GM12878 (cell line): ENCODE results near the gene NYAP1. TPM values are rescaled to one million over a fixed set of nuclear protein-coding genes. Genes with fewer than 3 reads are reported as not detected.

ENCODE experiments used
- ATAC-seq: fragments of 200-7000 bp; cut with Tn5 transposase; 3 replicates; pipeline ENCODE4 v1.9.1; 2020; ENCODE audit warnings: mild to moderate bottlenecking, moderate library complexity
- BruUV-seq: library from RNA; stranded (reverse); fragments of 400-500 nt; replicated peaks from 2 replicates; lab custom pipeline; 2021; lab: Mats Ljungman, UMichigan
- CTCF ChIA-PET: fragments of 300-600 bp; sonication (Branson Sonifier 250); formaldehyde crosslinking; extraction: SDS; loops from one replicate; lab custom pipeline; 2021; ENCODE audit warnings: inconsistent platforms; lab: Yijun Ruan, JAX
- POLR2A ChIA-PET: fragments of 350-600 bp; formaldehyde crosslinking; extraction: SDS; loops from one replicate; lab custom pipeline; 2021; ENCODE audit warnings: inconsistent platforms; lab: Charles Lee
- RAD21 ChIA-PET: fragments of 300-600 bp; sonication (Branson Sonifier 250); formaldehyde crosslinking; loops from one replicate; lab custom pipeline; 2023; ENCODE audit warnings: antibody characterized with exemption; ENCODE audit not compliant: unreplicated experiment; lab: Charles Lee
- SMC1A ChIA-PET: fragments of 300-600 bp; sonication (Branson Sonifier 250); formaldehyde crosslinking; loops from one replicate; lab custom pipeline; 2023; ENCODE audit not compliant: unreplicated experiment, uncharacterized antibody; lab: Charles Lee
- DNase-seq: peaks from one replicate; pipeline ENCODE4 v3.0.0-alpha.2; 2011; ENCODE audit warnings: low read depth, low spot score
- FAIRE-seq: peaks from 3 replicates; lab custom pipeline; 2011; peaks lifted over from hg19 to GRCh38; lab: Jason Lieb, UNC
- H2AFZ ChIP-seq: 2 replicates; pipeline ENCODE4 v1.6.0; 2011; ENCODE audit warnings: low read depth, low read length, control low read depth; ENCODE audit not compliant: control insufficient read depth
- H3K27ac ChIP-seq: 2 replicates; pipeline ENCODE4 v1.5.1; 2011; ENCODE audit warnings: control low read depth; ENCODE audit not compliant: control insufficient read depth, insufficient read depth
- H3K27me3 ChIP-seq, 2 experiments: replicated peaks in 1 of 2; 2 replicates each; pipeline versions ENCODE4 v1.6.0 to v1.6.1; 2011; ENCODE audit warnings: low read length in 1 of 2; ENCODE audit not compliant: control insufficient read depth in 2 of 2, insufficient read depth in 2 of 2
- H3K36me3 ChIP-seq, 2 experiments: 2 replicates each; pipeline ENCODE4 v1.5.1; 2011; ENCODE audit warnings: low read length in 1 of 2; ENCODE audit not compliant: control insufficient read depth in 2 of 2, insufficient read depth in 2 of 2
- H3K4me1 ChIP-seq: 2 replicates; pipeline ENCODE4 v1.6.1; 2011; ENCODE audit warnings: mild to moderate bottlenecking, low read length, moderate library complexity, mixed read lengths; ENCODE audit not compliant: control insufficient read depth, insufficient read depth
- H3K4me2 ChIP-seq: 2 replicates; pipeline ENCODE4 v1.6.0; 2011; ENCODE audit warnings: control low read depth; ENCODE audit not compliant: control insufficient read depth, insufficient read depth
- H3K4me3 ChIP-seq: fragments of 200-600 bp; sonication (generic); 2 replicates; pipeline ENCODE4 v1.5.1; 2016
- H3K79me2 ChIP-seq: 2 replicates; pipeline ENCODE4 v1.6.0; 2011; ENCODE audit warnings: low read length; ENCODE audit not compliant: control insufficient read depth, insufficient read depth
- H3K9ac ChIP-seq: 2 replicates; pipeline ENCODE4 v1.8.0; 2011; ENCODE audit warnings: low read length, control low read depth, mixed read lengths; ENCODE audit not compliant: control insufficient read depth, insufficient read depth
- H3K9me3 ChIP-seq: replicated peaks from 3 replicates; pipeline ENCODE4 v1.5.1; 2011; ENCODE audit warnings: mild to moderate bottlenecking, low read length; ENCODE audit not compliant: control insufficient read depth, insufficient read depth
- H4K20me1 ChIP-seq: 2 replicates; pipeline ENCODE4 v1.6.0; 2011; ENCODE audit not compliant: control insufficient read depth, insufficient read depth
- BACH1 ChIP-seq: fragments of 450-650 bp; IDR thresholded peaks from 2 replicates; pipeline ENCODE4 v1.6.1; 2017; ENCODE audit warnings: mild to moderate bottlenecking, borderline replicate concordance
- CBFB ChIP-seq: IDR thresholded peaks from 2 replicates; pipeline ENCODE4 v1.6.1; 2016; ENCODE audit warnings: antibody characterized with exemption, low read depth
- CBX3 ChIP-seq: fragments of 200-600 bp; sonication (generic); IDR thresholded peaks from 2 replicates; pipeline ENCODE4 v1.6.1; 2016; ENCODE audit warnings: low read depth, borderline replicate concordance
- CREB1 ChIP-seq: IDR thresholded peaks from 2 replicates; pipeline ENCODE4 v1.6.1; 2012; ENCODE audit warnings: low read depth, mild to moderate bottlenecking, inconsistent platforms
- IKZF2 ChIP-seq, 2 experiments: fragments of 450-650 bp; IDR thresholded peaks; 2 replicates each; pipeline ENCODE4 v1.6.1; 2017; ENCODE audit warnings: mild to moderate bottlenecking in 2 of 2, moderate library complexity in 2 of 2
- LARP7 ChIP-seq: fragments of 450-650 bp; IDR thresholded peaks from 2 replicates; pipeline ENCODE4 v1.6.1; 2017; ENCODE audit warnings: mild to moderate bottlenecking
- MTA2 ChIP-seq: fragments of 450-650 bp; IDR thresholded peaks from 2 replicates; pipeline ENCODE4 v1.6.1; 2016; ENCODE audit warnings: low read depth, mild to moderate bottlenecking, moderate library complexity
- NBN ChIP-seq: fragments of 450-650 bp; IDR thresholded peaks from 2 replicates; pipeline ENCODE4 v1.6.1; 2016
- NFIC ChIP-seq: IDR thresholded peaks from 2 replicates; pipeline ENCODE4 v1.6.1; 2012; ENCODE audit warnings: low read depth, mild to moderate bottlenecking, inconsistent platforms, low read length, moderate library complexity
- PAX5 ChIP-seq: IDR thresholded peaks from 2 replicates; pipeline ENCODE4 v1.6.1; 2011; ENCODE audit warnings: low read depth, low read length, borderline replicate concordance
- POLR2AphosphoS5 ChIP-seq: IDR thresholded peaks from 2 replicates; pipeline ENCODE4 v1.6.1; 2011; ENCODE audit warnings: mild to moderate bottlenecking, low read length, inconsistent platforms
- POU2F2 ChIP-seq: IDR thresholded peaks from 3 replicates; pipeline ENCODE4 v1.6.1; 2011; ENCODE audit warnings: low read depth, mild to moderate bottlenecking, low read length, borderline replicate concordance
- RBBP5 ChIP-seq: fragments of 200-600 bp; sonication (generic); conservative IDR thresholded peaks from 2 replicates; pipeline ENCODE4 v1.6.1; 2016
- RCOR1 ChIP-seq: conservative IDR thresholded peaks from 2 replicates; pipeline ENCODE4 v1.6.1; 2012; ENCODE audit warnings: low read depth, low read length, improper control_type of control experiment
- SREBF1 ChIP-seq: IDR thresholded peaks from 2 replicates; pipeline ENCODE4 v1.6.1; 2012; ENCODE audit warnings: mild to moderate bottlenecking, low read length
- YY1 ChIP-seq: IDR thresholded peaks from 2 replicates; pipeline ENCODE4 v1.6.1; 2011; ENCODE audit warnings: low read depth, mild to moderate bottlenecking, low read length
- WGBS: methylation state at CpG from one replicate; pipeline ENCODE4 v1.1.6; 2016; ENCODE audit warnings: low lambda C conversion rate; ENCODE audit not compliant: insufficient replicate concordance, insufficient coverage; ENCODE audit errors: missing lambda C conversion rate; 5-methylcytosine and 5-hydroxymethylcytosine counted together
- in situ Hi-C: fragments of 300-500 bp; cut with MboI; formaldehyde crosslinking; loops from 9 replicates; pipeline ENCODE4 v1.14.3; 2018; ENCODE audit warnings: mixed read lengths
- intact Hi-C: fragments of 100-400 bp; cut with micrococcal nuclease; formaldehyde crosslinking; loops from one replicate; pipeline ENCODE4 v1.14.2; 2022; ENCODE audit not compliant: unreplicated experiment
- polyA plus RNA-seq, 11 experiments: library from polyadenylated mRNA; depleted of rRNA in 4 of 11; unstranded in 6 of 11; stranded (reverse) in 5 of 11; fragments of >200 nt; fragmentation: Nextera tagmentation in 4 of 11; fragmentation: Illumina TruSeq in 1 of 11; extraction: Ambion mirVana in 4 of 11; extraction: Trizol in 1 of 11; gene quantifications; 1 replicate in 1 of 11; 2 replicates in 10 of 11; pipeline versions ENCODE4 v1.2.1 to v1.2.3, GENCODE V29; 2011 to 2016; ENCODE audit warnings: inconsistent platforms in 2 of 11, missing spikeins in 2 of 11, low read depth in 1 of 11
- total RNA-seq, 4 experiments: library from RNA; depleted of rRNA in 3 of 4; stranded (reverse); fragments of >200 nt in 3 of 4; fragmentation: Illumina TruSeq in 1 of 4; extraction: Trizol in 1 of 4; gene quantifications; 2 replicates each; pipeline versions ENCODE4 v1.2.1 to v1.2.3, GENCODE V29; 2013 to 2021
- TF ChIP-seq, protein P1 (sequence below): fragments of 450-650 bp; conservative IDR thresholded peaks from 2 replicates; pipeline ENCODE4 v1.6.1; 2017; ENCODE audit warnings: mild to moderate bottlenecking, moderate library complexity
- TF ChIP-seq, protein P2 (sequence below): fragments of 450-650 bp; IDR thresholded peaks from 2 replicates; pipeline ENCODE4 v1.6.1; 2017; ENCODE audit warnings: low read depth, mild to moderate bottlenecking, moderate library complexity

NYAP1 gene
- total and polyA plus RNA-seq, 10 of the 15 experiments (the other 5 are each of a cell fraction or from before 2014, with no cell fraction given) = 0.04 to 0.28 (median 0.11) TPM; not detected in 6

DNA sequence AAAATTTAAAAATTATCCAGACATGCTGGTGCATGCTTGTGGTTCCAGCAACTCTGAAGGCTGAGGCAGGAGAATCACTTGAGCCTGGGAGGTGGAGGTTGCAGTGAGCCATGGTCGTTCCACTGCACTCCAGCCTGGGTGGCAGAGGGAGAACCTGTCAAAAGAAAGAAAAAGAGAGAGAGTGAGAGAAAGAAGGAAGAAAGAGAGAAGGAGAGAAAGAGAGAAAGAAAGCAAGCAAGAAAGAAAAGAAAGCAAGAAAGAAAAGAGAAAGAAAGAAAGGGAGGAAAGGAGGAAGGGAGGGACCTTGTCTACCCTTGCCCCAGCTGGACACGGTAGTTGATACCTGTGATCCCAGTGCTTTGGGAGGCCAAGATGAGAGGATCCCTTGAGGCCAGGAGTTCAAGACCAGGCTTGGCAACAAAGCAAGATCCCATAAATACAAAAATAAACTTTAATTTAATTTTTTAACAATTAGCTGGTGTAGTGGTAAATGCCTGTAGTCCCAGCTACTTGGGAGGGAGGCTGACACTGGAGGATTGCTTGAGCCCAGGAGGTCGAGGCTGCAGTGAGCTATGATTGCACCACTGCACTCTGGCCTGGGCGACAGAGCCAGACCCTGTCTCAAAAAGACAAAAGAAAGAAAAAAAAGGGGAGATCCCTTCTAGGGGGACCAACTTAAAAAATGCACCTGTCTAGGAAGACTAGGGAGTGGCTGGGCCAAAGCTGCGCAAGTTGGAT, 9.2 kb downstream of the NYAP1 start:
- ChIA-PET POLR2A (no interaction called here), SMC1A (interaction anchor here (1.1 to 2.8 kb wide), 3 partner anchors 10 to 69 kb away, joined by 3 to 14 read pairs (median 4); no protein-coding TSS in a partner anchor), CTCF (interaction anchor here (1.0 to 3.2 kb wide), 4 partner anchors 10 to 66 kb away, joined by 3 to 15 read pairs (median 8); partner anchors contain the start of gene NYAP1)
- BruUV-seq = no TSS peak
- Histone ChIP-seq H3K4me2 (peak overlapping the region; percentile 86; the same call in 1 of the 2 replicates), H3K36me3 (no peaks in the 10 kb centered on the region), H3K79me2 (no peaks in the 10 kb centered on the region), H3K4me1 (0 out of 2 replicates have a peak, but pooled peaks cover 4% of the 10 kb centered on the region), H3K4me3 (peak overlapping the region; percentile 53), H3K9me3 (no peaks in the 10 kb centered on the region)
- no peak for DNase-seq
- 74% methylated on average over 5 of the region's 5 CpGs for WGBS
- TF ChIP-seq PAX5 (no peak), CBFB (no peak), MTA2 (no peak), IKZF2 (IDR thresholded peaks at IDR 0.05) (no peak), RBBP5 (no peak), LARP7 (no peak), BACH1 (no peak), CBX3 (no peak), YY1 (no peak), NBN (no peak), SREBF1 (no peak), CREB1 (no peak), POLR2AphosphoS5 (no peak), RCOR1 (no peak), POU2F2 (no peak), NFIC (no peak)
- TF ChIP-seq, protein P1, sequence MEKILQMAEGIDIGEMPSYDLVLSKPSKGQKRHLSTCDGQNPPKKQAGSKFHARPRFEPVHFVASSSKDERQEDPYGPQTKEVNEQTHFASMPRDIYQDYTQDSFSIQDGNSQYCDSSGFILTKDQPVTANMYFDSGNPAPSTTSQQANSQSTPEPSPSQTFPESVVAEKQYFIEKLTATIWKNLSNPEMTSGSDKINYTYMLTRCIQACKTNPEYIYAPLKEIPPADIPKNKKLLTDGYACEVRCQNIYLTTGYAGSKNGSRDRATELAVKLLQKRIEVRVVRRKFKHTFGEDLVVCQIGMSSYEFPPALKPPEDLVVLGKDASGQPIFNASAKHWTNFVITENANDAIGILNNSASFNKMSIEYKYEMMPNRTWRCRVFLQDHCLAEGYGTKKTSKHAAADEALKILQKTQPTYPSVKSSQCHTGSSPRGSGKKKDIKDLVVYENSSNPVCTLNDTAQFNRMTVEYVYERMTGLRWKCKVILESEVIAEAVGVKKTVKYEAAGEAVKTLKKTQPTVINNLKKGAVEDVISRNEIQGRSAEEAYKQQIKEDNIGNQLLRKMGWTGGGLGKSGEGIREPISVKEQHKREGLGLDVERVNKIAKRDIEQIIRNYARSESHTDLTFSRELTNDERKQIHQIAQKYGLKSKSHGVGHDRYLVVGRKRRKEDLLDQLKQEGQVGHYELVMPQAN = no peak
- TF ChIP-seq, protein P2, sequence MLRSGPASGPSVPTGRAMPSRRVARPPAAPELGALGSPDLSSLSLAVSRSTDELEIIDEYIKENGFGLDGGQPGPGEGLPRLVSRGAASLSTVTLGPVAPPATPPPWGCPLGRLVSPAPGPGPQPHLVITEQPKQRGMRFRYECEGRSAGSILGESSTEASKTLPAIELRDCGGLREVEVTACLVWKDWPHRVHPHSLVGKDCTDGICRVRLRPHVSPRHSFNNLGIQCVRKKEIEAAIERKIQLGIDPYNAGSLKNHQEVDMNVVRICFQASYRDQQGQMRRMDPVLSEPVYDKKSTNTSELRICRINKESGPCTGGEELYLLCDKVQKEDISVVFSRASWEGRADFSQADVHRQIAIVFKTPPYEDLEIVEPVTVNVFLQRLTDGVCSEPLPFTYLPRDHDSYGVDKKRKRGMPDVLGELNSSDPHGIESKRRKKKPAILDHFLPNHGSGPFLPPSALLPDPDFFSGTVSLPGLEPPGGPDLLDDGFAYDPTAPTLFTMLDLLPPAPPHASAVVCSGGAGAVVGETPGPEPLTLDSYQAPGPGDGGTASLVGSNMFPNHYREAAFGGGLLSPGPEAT = no peak
- TF ChIP-seq, all 136 proteins: peak for 0
- no peak overlapping the region; the same call in 1 of the 2 replicates for H3K9ac ChIP-seq
- in situ Hi-C loops = no loop called here
- FAIRE-seq (no peak), ATAC-seq (no peak)
- H3K27me3 ChIP-seq = no peaks in the 10 kb centered on the region
- no peak overlapping the region for H3K27ac ChIP-seq
- no peaks in the 10 kb centered on the region for H4K20me1 ChIP-seq
- RAD21 ChIA-PET = interaction anchor here (1.0 to 1.5 kb wide), 2 partner anchors 15 to 67 kb away, joined by 3 to 8 read pairs; no protein-coding TSS in a partner anchor
- H2AFZ ChIP-seq = peak overlapping the region; percentile 59; the same call in 1 of the 2 replicates
- intact Hi-C loops = no loop called here
